Stimulated activated naive CD8-positive, alpha-beta T cell treated with anti-CD3 and anti-CD28 coated beads, Interleukin-15, amount 100 ng/mL, for 72 hours (primary cell): ENCODE measurements around the gene SLC35F1.
A peak's percentile ranks its signal among the peaks of the same experiment; 100 is the strongest.

ENCODE experiments used
- ATAC-seq: fragments of 150-1000 bp; cut with Tn5 transposase; 2 replicates; pipeline ENCODE4 v1.10.0; 2021; ENCODE audit warnings: mild to moderate bottlenecking, moderate library complexity
- DNase-seq, 2 donors: peaks; one replicate each; pipeline ENCODE4 v3.0.0; 2021 to 2022
- H3K27ac Mint-ChIP-seq, 2 donors: one replicate each; pipeline ENCODE4 v1.8.0; 2022; ENCODE audit warnings: mild to moderate bottlenecking in 2 of 2, mixed read lengths in 2 of 2, moderate library complexity in 2 of 2
- H3K27me3 Mint-ChIP-seq: one replicate; pipeline ENCODE4 v1.8.0; 2022; ENCODE audit warnings: mixed read lengths
- H3K4me1 Mint-ChIP-seq: one replicate; pipeline ENCODE4 v1.8.0; 2022; ENCODE audit warnings: mild to moderate bottlenecking, mixed read lengths
- H3K4me3 Mint-ChIP-seq, 2 donors: one replicate each; pipeline ENCODE4 v1.8.0; 2022; ENCODE audit warnings: mild to moderate bottlenecking in 2 of 2, mixed read lengths in 2 of 2, moderate library complexity in 1 of 2
- H3K9me3 Mint-ChIP-seq, 2 donors: one replicate each; pipeline ENCODE4 v1.8.0; 2022; ENCODE audit warnings: mixed read lengths in 2 of 2

SLC35F1 gene

GRCh38 chr6:118325220-118325860 is 418.3 kb downstream of the SLC35F1 start:
- peaks cover 8% of the 10 kb centered on the region for H3K27me3 Mint-ChIP-seq
- ATAC-seq (peak; percentile 7), DNase-seq (no peak)

GRCh38 chr6:118326712-118327111 is 419.6 kb downstream of the SLC35F1 start:
- peaks cover 8% of the 10 kb centered on the region for H3K27me3 Mint-ChIP-seq
- H3K27ac Mint-ChIP-seq: peak overlapping the region in 1 of 2 donors; percentile 48
- DNase-seq (no peak), ATAC-seq (no peak)
- H3K4me1 Mint-ChIP-seq: no peaks in the 10 kb centered on the region
- no peaks in the 10 kb centered on the region for H3K9me3 Mint-ChIP-seq
- no peak overlapping the region for H3K4me3 Mint-ChIP-seq

More at GRCh38 chr6:118325220-118325860, 418.3 kb downstream of the SLC35F1 start:
- H3K4me3 Mint-ChIP-seq: no peak overlapping the region
- no peak overlapping the region for H3K27ac Mint-ChIP-seq
- H3K9me3 Mint-ChIP-seq: no peaks in the 10 kb centered on the region
- H3K4me1 Mint-ChIP-seq: no peaks in the 10 kb centered on the region

DNA sequence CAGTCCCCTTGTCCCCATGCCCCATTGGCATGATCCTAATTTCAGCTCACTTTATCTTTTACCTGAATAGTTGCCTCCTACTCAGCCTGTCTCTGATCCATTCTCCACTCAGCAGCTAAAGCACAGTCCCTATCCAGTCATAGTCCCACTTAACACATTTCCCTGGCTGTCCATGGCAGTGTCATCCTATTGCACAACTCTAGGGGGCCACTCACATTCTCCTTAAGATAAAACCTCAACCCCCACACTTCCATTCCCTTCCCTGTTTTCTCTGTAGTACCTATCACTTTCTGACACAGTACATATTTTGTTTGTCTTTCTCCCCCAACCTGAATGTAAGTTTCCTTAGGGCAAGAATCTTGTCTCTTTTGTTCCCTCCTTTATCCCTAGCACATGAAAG is 420.2 kb downstream of the SLC35F1 start:
- ATAC-seq (no peak), DNase-seq (no peak)
- Mint-ChIP-seq H3K4me1 (no peaks in the 10 kb centered on the region), H3K9me3 (no peaks in the 10 kb centered on the region), H3K27ac (no peak overlapping the region), H3K27me3 (peaks cover 8% of the 10 kb centered on the region), H3K4me3 (no peak overlapping the region)

DNA sequence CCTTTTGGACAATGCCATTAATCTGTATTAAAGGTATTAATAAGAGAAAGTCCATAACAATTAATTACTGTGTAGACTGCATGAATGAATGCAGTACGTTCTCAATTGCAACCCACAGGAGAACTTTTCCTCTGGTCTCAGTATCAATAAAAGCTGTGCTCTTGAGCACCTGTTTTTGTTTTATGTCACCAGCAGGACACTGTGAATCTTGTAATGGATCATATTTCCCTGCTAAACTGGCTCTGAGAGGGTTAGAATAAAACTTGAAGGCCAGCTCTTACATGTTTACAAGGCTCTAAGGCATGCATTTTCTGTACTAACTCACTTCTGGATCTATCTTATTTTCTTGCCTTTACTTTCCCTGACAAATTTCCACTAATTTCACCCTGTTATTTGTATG is 426.7 kb downstream of the SLC35F1 start:
- H3K4me3 Mint-ChIP-seq: no peak overlapping the region

GRCh38 chr6:118334634-118335033 is 427.6 kb downstream of the SLC35F1 start:
- ATAC-seq: no peak
- no peak overlapping the region for H3K27ac Mint-ChIP-seq
- H3K27me3 Mint-ChIP-seq: no peaks in the 10 kb centered on the region
- DNase-seq: no peak
- H3K4me1 Mint-ChIP-seq: no peaks in the 10 kb centered on the region
- peaks cover 8 to 41% of the 10 kb centered on the region in 2 donors for H3K9me3 Mint-ChIP-seq
- H3K4me3 Mint-ChIP-seq: no peak overlapping the region

More for the DNA sequence above, 426.7 kb downstream of the SLC35F1 start:
- no peaks in the 10 kb centered on the region for H3K4me1 Mint-ChIP-seq
- no peaks in the 10 kb centered on the region for H3K27me3 Mint-ChIP-seq
- no peak for DNase-seq
- H3K9me3 Mint-ChIP-seq: peaks cover 0 to 32% of the 10 kb centered on the region in 2 donors
- ATAC-seq: no peak
- no peak overlapping the region for H3K27ac Mint-ChIP-seq

DNA sequence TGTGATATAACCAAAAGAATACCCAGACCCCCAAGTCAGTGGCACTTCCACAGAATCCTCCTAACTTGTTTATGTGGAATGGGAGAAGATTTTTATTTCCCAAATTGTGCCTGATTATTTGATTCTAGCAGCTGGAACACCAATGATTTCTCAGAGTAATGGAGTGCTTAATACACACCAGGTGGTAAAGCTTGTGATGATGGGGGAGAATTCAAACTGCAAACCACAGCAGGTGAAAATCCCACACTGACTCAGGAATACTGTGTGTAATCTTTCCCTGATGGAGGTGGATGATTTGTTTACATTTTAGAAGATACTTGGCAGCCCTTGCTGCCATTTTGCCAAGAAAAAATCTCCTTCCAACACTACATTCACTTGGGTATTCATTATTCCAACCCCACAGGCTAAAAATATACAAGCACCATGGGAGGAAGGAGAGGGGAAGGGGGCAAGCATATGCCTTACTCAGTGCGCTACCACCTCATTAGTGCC is 428.3 kb downstream of the SLC35F1 start:
- no peak for DNase-seq
- Mint-ChIP-seq H3K4me1 (no peaks in the 10 kb centered on the region), H3K27me3 (no peaks in the 10 kb centered on the region), H3K4me3 (no peak overlapping the region), H3K27ac (no peak overlapping the region), H3K9me3 (peaks cover 16 to 48% of the 10 kb centered on the region in 2 donors)
- no peak for ATAC-seq

GRCh38 chr6:118344014-118344670 is 437.1 kb downstream of the SLC35F1 start:
- H3K4me3 Mint-ChIP-seq: no peak overlapping the region
- H3K9me3 Mint-ChIP-seq: peaks cover 32 to 33% of the 10 kb centered on the region in 2 donors

GRCh38 chr6:118350881-118351430 is 443.9 kb downstream of the SLC35F1 start:
- peaks cover 6% of the 10 kb centered on the region for H3K4me1 Mint-ChIP-seq
- no peaks in the 10 kb centered on the region for H3K27me3 Mint-ChIP-seq
- H3K4me3 Mint-ChIP-seq: no peak overlapping the region
- DNase-seq (no peak), ATAC-seq (no peak)
- H3K9me3 Mint-ChIP-seq: peaks cover 0 to 8% of the 10 kb centered on the region in 2 donors
- H3K27ac Mint-ChIP-seq: no peak overlapping the region

More at GRCh38 chr6:118344014-118344670, 437.1 kb downstream of the SLC35F1 start:
- no peak for DNase-seq
- no peak overlapping the region for H3K27ac Mint-ChIP-seq
- ATAC-seq: no peak
- H3K27me3 Mint-ChIP-seq: no peaks in the 10 kb centered on the region
- no peaks in the 10 kb centered on the region for H3K4me1 Mint-ChIP-seq

DNA sequence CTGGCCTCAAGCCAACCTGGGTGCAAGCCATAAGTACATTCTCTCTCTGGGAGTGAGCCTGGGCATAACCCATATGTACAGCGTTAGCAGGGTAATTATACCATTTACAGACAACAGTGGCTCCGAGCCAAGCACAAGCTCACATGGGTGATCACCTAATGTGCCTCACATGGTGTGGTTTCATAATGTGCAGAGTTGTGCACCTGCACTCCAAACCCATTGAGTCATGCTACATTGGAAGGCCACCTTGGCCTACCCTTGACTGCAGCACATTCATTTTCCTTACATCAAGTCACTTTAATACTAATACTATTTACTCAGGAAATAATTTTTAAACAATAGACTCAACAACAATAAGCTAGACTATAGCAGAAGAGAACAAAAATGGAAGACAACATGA is 446.5 kb downstream of the SLC35F1 start:
- H3K27me3 Mint-ChIP-seq: no peaks in the 10 kb centered on the region
- no peak for ATAC-seq
- H3K4me1 Mint-ChIP-seq: peaks cover 6% of the 10 kb centered on the region
- H3K9me3 Mint-ChIP-seq: peaks cover 0 to 8% of the 10 kb centered on the region in 2 donors
- no peak for DNase-seq
- H3K4me3 Mint-ChIP-seq: no peak overlapping the region
- H3K27ac Mint-ChIP-seq: no peak overlapping the region

DNA sequence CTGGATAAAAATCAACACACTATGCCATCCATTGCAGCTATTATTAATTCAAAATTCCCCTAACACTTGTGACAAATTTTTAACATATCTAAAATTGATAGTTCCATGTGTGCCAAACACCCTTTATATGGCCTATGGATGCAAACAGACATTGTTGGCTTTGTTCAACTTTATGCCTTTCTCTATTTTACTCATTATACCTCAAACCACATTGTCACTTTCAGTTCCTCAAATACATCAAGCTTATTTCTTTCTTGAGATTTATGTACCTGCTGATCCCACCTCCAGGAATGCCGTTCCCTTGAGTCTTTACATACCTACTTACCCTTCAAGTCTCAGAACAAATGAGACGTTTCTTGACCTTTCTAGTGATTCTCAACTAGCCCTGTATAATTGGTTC is 447.6 kb downstream of the SLC35F1 start:
- Mint-ChIP-seq H3K9me3 (peaks cover 0 to 8% of the 10 kb centered on the region in 2 donors), H3K27me3 (no peaks in the 10 kb centered on the region), H3K4me3 (no peak overlapping the region), H3K27ac (no peak overlapping the region), H3K4me1 (peaks cover 6% of the 10 kb centered on the region)
- ATAC-seq (no peak), DNase-seq (no peak)

GRCh38 chr6:118356054-118356453 is 449.0 kb downstream of the SLC35F1 start:
- ATAC-seq (no peak), DNase-seq (no peak)
- no peak overlapping the region for H3K4me3 Mint-ChIP-seq
- peaks cover 0 to 8% of the 10 kb centered on the region in 2 donors for H3K9me3 Mint-ChIP-seq
- H3K27me3 Mint-ChIP-seq: no peaks in the 10 kb centered on the region
- H3K4me1 Mint-ChIP-seq: peaks cover 6% of the 10 kb centered on the region
- H3K27ac Mint-ChIP-seq: no peak overlapping the region

- ATAC-seq: no peak
- H3K9me3 Mint-ChIP-seq: peaks cover 0 to 8% of the 10 kb centered on the region in 2 donors
- no peak overlapping the region for H3K4me3 Mint-ChIP-seq
- peaks cover 6% of the 10 kb centered on the region for H3K4me1 Mint-ChIP-seq
- DNase-seq: no peak
- peak overlapping the region in 1 of 2 donors; percentile 47 for H3K27ac Mint-ChIP-seq
- H3K27me3 Mint-ChIP-seq: no peaks in the 10 kb centered on the region
These were observed 449.6 kb downstream of the SLC35F1 start for GRCh38 chr6:118356686-118357085.
